PFSK-1 (cell line): ENCODE data around the gene IGLL5.

ENCODE experiments used
- FOXP2 ChIP-seq: optimal IDR thresholded peaks from 2 replicates; pipeline ENCODE3; 2011; ENCODE audit warnings: borderline replicate concordance, control low read depth, inconsistent platforms; ENCODE audit not compliant: insufficient read depth; ENCODE audit errors: extremely low read length, extremely low read depth
- POLR2AphosphoS5 ChIP-seq: IDR thresholded peaks from 2 replicates; pipeline ENCODE4 v1.6.1; 2012; ENCODE audit warnings: low read depth, mild to moderate bottlenecking, control low read depth, low read length, moderate library complexity
- SIN3A ChIP-seq: IDR thresholded peaks from 2 replicates; pipeline ENCODE4 v1.6.1; 2012; ENCODE audit warnings: mild to moderate bottlenecking, low read length, moderate library complexity, borderline replicate concordance; ENCODE audit not compliant: insufficient read depth
- TAF1 ChIP-seq: IDR thresholded peaks from 2 replicates; pipeline ENCODE4 v1.6.1; 2012; ENCODE audit warnings: low read length, control low read depth, borderline replicate concordance; ENCODE audit not compliant: insufficient read depth
- TF ChIP-seq, protein P1 (sequence below), 2 experiments: IDR thresholded peaks; 2 replicates each; pipeline versions ENCODE4 v1.6.1 to v1.8.0; 2011 to 2012; ENCODE audit warnings: low read depth in 2 of 2, low read length in 2 of 2, control low read depth in 1 of 2, inconsistent platforms in 1 of 2, mild to moderate bottlenecking in 1 of 2, moderate library complexity in 1 of 2; ENCODE audit not compliant: insufficient read depth in 1 of 2

The IGLL5 gene

GRCh38 chr22:22930222-22930497 is 42.5 kb downstream of the IGLL5 start:
- TF ChIP-seq POLR2AphosphoS5 (no peak), FOXP2 (no peak), SIN3A (no peak), TAF1 (no peak)
- TF ChIP-seq, protein P1, sequence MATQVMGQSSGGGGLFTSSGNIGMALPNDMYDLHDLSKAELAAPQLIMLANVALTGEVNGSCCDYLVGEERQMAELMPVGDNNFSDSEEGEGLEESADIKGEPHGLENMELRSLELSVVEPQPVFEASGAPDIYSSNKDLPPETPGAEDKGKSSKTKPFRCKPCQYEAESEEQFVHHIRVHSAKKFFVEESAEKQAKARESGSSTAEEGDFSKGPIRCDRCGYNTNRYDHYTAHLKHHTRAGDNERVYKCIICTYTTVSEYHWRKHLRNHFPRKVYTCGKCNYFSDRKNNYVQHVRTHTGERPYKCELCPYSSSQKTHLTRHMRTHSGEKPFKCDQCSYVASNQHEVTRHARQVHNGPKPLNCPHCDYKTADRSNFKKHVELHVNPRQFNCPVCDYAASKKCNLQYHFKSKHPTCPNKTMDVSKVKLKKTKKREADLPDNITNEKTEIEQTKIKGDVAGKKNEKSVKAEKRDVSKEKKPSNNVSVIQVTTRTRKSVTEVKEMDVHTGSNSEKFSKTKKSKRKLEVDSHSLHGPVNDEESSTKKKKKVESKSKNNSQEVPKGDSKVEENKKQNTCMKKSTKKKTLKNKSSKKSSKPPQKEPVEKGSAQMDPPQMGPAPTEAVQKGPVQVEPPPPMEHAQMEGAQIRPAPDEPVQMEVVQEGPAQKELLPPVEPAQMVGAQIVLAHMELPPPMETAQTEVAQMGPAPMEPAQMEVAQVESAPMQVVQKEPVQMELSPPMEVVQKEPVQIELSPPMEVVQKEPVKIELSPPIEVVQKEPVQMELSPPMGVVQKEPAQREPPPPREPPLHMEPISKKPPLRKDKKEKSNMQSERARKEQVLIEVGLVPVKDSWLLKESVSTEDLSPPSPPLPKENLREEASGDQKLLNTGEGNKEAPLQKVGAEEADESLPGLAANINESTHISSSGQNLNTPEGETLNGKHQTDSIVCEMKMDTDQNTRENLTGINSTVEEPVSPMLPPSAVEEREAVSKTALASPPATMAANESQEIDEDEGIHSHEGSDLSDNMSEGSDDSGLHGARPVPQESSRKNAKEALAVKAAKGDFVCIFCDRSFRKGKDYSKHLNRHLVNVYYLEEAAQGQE (IDR thresholded peaks at IDR 0.05; ENCODE audit: insufficient read depth in 1 of 2, low read depth in 2 of 2, low read length in 2 of 2): no peak

DNA sequence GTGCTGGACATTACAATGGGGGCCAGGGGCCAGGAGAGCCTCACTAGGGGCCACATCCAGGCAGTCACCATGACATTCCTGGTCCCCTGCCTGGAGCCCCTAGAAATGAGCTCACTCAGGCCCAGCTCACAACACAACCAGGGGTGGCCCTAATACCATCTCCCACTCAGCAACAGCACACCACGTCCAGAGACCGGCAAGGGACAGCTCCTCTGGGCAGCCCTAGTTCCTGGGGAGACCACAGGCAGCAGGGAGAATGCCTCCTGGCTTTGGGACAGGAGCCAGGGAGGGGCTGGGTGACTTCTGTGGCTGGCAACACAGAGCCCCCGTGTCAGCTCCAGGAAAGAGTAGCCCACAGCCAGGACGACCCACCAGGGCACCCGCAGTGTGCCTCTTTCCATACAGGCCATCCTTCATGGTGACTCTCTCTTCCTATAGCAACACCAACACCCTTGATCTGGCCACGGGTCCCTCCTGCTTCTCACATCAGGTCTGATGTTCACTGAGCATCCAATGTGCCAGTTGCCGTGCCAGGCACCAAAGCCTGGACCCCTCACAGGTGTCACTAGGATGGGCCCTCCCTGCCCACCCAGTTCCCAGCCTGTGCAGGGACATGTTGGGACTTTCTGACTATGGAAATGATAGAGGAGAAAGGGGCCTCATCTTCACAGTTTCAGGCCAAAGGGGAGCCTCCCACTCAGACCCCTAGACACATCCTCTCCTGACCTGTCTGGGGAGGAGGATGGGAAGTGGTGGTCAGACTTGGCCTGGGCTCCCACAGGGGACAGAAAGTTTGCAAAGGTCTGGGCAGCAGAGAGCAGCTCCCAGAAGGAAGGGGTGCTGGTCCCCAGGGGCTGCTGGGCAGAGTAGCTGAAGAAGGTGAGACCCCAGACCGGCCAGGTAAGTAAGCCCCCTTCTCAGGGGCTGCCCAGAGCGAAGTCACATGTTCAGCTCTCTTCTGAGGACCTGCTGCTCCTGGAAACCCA is 43.2 kb downstream of the IGLL5 start:
- TF ChIP-seq FOXP2 (no peak), SIN3A (no peak), TAF1 (no peak), POLR2AphosphoS5 (no peak)
- TF ChIP-seq, protein P1 (IDR thresholded peaks at IDR 0.05; ENCODE audit: insufficient read depth in 1 of 2, low read depth in 2 of 2, low read length in 2 of 2): no peak

DNA sequence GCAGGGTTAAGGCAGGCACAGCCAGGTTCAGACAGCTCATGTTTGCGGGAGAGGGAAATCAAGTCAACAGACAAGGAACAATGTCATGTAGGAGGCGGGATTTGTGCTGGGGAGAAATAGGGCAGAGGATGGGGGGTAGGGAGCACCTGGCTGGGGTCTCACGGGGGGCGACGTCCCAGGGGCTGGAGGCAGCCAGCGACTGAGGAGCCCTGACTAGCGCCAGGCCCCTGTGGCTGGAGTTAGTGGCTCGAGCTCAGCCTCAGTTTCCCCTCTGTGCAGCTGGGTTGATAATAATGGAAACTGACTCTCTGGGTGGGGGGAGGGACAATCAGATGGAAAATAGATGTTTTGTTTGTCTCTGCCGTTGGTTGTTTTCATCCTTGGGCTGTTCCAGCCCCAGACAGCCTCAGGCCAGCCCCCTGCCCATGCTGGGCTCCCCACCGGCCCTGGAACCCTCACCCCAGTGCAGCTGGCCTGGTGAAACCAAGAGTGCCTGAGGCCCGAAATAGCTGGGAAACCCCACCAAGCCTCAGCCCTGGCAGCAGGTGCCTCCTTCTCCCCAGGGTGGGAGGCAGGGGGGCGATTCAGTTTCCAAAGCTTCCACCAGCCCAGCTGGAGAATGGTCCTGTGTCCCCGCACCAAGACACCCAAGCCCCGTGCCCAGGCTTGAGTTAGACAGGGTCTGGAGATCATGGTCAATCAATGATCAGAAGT is 44.1 kb downstream of the IGLL5 start:
- TF ChIP-seq SIN3A (no peak), POLR2AphosphoS5 (no peak), TAF1 (no peak), FOXP2 (no peak)
- TF ChIP-seq, protein P1 (IDR thresholded peaks at IDR 0.05; ENCODE audit: insufficient read depth in 1 of 2, low read depth in 2 of 2, low read length in 2 of 2): no peak

DNA sequence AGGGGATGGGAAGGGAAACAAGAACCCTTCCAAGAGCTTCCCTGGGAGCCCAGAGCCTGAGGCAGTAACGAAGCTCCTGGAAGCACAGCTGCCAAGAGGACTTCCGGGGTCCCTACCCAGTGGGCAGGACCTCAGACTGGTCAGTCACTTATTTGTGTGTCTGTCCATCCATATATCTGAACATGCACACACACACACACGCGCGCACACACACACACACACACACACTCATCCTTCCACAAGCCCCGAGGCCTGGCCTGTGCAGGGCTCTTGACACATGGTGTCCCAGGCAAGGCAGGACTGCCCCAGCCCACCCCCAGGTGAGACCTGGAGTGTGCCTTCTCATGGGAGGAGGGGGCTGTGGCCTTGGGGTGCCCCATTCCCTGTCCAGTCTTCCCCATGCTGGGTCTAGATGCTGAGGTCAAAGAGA is 44.9 kb downstream of the IGLL5 start:
- no peak for TF ChIP-seq POLR2AphosphoS5
- TF ChIP-seq, protein P1 (IDR thresholded peaks at IDR 0.05; ENCODE audit: insufficient read depth in 1 of 2, low read depth in 2 of 2, low read length in 2 of 2): no peak
- no peak for TF ChIP-seq TAF1
- TF ChIP-seq SIN3A: no peak
- TF ChIP-seq FOXP2: no peak
